GM23338 (cell line): ENCODE measurements around the gene SMCO3. TPM values are rescaled to one million over a fixed set of nuclear protein-coding genes. Genes with fewer than 3 reads are reported as not detected.

Experiments
- ATAC-seq: fragments of 200-7000 bp; cut with Tn5 transposase; 3 replicates; pipeline ENCODE4 v1.9.1; 2020
- DNase-seq: peaks from one replicate; pipeline ENCODE4 v3.0.0-alpha.2; 2015; ENCODE audit warnings: low spot score
- H2AFZ ChIP-seq: fragments of 200-600 bp; sonication (generic); 2 replicates; pipeline ENCODE4 v1.8.0; 2016; ENCODE audit warnings: antibody characterized with exemption, mild to moderate bottlenecking, moderate library complexity
- H3F3A ChIP-seq: fragments of 200-600 bp; sonication (generic); replicated peaks from 2 replicates; pipeline ENCODE4 v1.8.0; 2017; ENCODE audit warnings: antibody characterized with exemption, mixed run types, low read depth
- H3K27ac ChIP-seq: fragments of 200-600 bp; sonication (generic); 2 replicates; pipeline ENCODE4 v1.6.1; 2016; ENCODE audit warnings: low read depth
- H3K27me3 ChIP-seq: fragments of 200-600 bp; sonication (generic); 2 replicates; pipeline ENCODE4 v1.8.0; 2016; ENCODE audit warnings: mild to moderate bottlenecking, mixed run types, moderate library complexity; ENCODE audit not compliant: insufficient read depth
- H3K36me3 ChIP-seq: fragments of 200-600 bp; sonication (generic); 2 replicates; pipeline ENCODE4 v1.8.0; 2016; ENCODE audit warnings: mild to moderate bottlenecking; ENCODE audit not compliant: insufficient read depth
- H3K4me1 ChIP-seq: fragments of 200-600 bp; sonication (generic); 2 replicates; pipeline ENCODE4 v1.8.0; 2016; ENCODE audit warnings: mild to moderate bottlenecking, moderate library complexity; ENCODE audit not compliant: insufficient read depth
- H3K4me2 ChIP-seq: fragments of 200-600 bp; sonication (generic); 2 replicates; pipeline ENCODE4 v1.7.1; 2017; ENCODE audit warnings: mixed run types
- H3K4me3 ChIP-seq: fragments of 200-600 bp; sonication (generic); 2 replicates; pipeline ENCODE4 v1.6.1; 2016; ENCODE audit warnings: mixed run types
- H3K79me2 ChIP-seq: fragments of 200-600 bp; sonication (generic); replicated peaks from 2 replicates; pipeline ENCODE4 v1.8.0; 2017; ENCODE audit warnings: mild to moderate bottlenecking; ENCODE audit not compliant: insufficient read depth
- H3K9me2 ChIP-seq: fragments of 200-600 bp; sonication (generic); 2 replicates; pipeline ENCODE4 v1.8.0; 2017; ENCODE audit not compliant: insufficient read depth
- H4K20me1 ChIP-seq: fragments of 200-600 bp; sonication (generic); replicated peaks from 2 replicates; pipeline ENCODE4 v1.8.0; 2017; ENCODE audit warnings: mild to moderate bottlenecking; ENCODE audit not compliant: insufficient read depth
- H3K27ac Mint-ChIP-seq: 2 replicates; pipeline ENCODE4 v1.8.0; 2020; ENCODE audit warnings: inconsistent platforms, mild to moderate bottlenecking, moderate library complexity, mixed read lengths
- H3K27me3 Mint-ChIP-seq: 3 replicates; pipeline ENCODE4 v1.8.0; 2022; ENCODE audit warnings: low read depth, mild to moderate bottlenecking, moderate library complexity, mixed read lengths, inconsistent platforms; ENCODE audit not compliant: insufficient read depth, poor library complexity
- H3K36me3 Mint-ChIP-seq: 3 replicates; pipeline ENCODE4 v1.8.0; 2021; ENCODE audit warnings: low read depth, mild to moderate bottlenecking, inconsistent platforms, moderate library complexity, mixed read lengths
- H3K4me1 Mint-ChIP-seq: 3 replicates; pipeline ENCODE4 v1.8.0; 2020; ENCODE audit warnings: mild to moderate bottlenecking, inconsistent platforms, mixed read lengths
- H3K4me3 Mint-ChIP-seq: 3 replicates; pipeline ENCODE4 v1.8.0; 2021; ENCODE audit warnings: moderate library complexity, mild to moderate bottlenecking, inconsistent platforms, mixed read lengths
- H3K9me3 Mint-ChIP-seq: 3 replicates; pipeline ENCODE4 v1.8.0; 2020; ENCODE audit warnings: moderate library complexity, mild to moderate bottlenecking, inconsistent platforms, mixed read lengths
- CREB1 ChIP-seq: fragments of 250-450 bp; sonication (Bioruptor Pico); IDR thresholded peaks from 2 replicates; pipeline ENCODE4 v1.5.0; 2020; ENCODE audit warnings: low read depth, mild to moderate bottlenecking, moderate library complexity
- EZH2 ChIP-seq: fragments of 200-600 bp; sonication (generic); IDR thresholded peaks from one replicate; pipeline ENCODE4 v1.8.0; 2017; ENCODE audit warnings: antibody characterized with exemption, mild to moderate bottlenecking, low read depth; ENCODE audit not compliant: unreplicated experiment
- EZH2phosphoT487 ChIP-seq: fragments of 200-600 bp; sonication (generic); IDR thresholded peaks from one replicate; pipeline ENCODE4 v1.8.1; 2018; ENCODE audit warnings: antibody characterized with exemption; ENCODE audit not compliant: unreplicated experiment
- JUNB ChIP-seq: IDR thresholded peaks from one replicate; pipeline ENCODE4 v1.6.1; 2016; ENCODE audit warnings: antibody characterized with exemption; ENCODE audit not compliant: unreplicated experiment
- NANOG ChIP-seq: IDR thresholded peaks from 2 replicates; pipeline ENCODE4 v1.6.1; 2016; ENCODE audit warnings: antibody characterized with exemption, borderline replicate concordance
- POLR2AphosphoS5 ChIP-seq: IDR thresholded peaks from 2 replicates; pipeline ENCODE4 v1.6.1; 2016; ENCODE audit warnings: antibody characterized with exemption, low read depth
- ZNF114 ChIP-seq: fragments of 250-450 bp; sonication (Bioruptor Pico); IDR thresholded peaks from 2 replicates; pipeline ENCODE4 v1.5.0; 2020; ENCODE audit warnings: mild to moderate bottlenecking, moderate library complexity
- ZNF331 ChIP-seq: fragments of 250-450 bp; sonication (Bioruptor Pico); IDR thresholded peaks from 2 replicates; pipeline ENCODE4 v1.5.0; 2020; ENCODE audit warnings: low read depth, mild to moderate bottlenecking, moderate library complexity
- polyA plus RNA-seq: library from polyadenylated mRNA; unstranded; fragments of >200 nt; fragmentation: Nextera tagmentation; extraction: Ambion mirVana; gene quantifications from 2 replicates; pipeline ENCODE4 v1.2.1, GENCODE V29; 2016
- total RNA-seq: library from RNA; depleted of rRNA; stranded (reverse); fragments of >200 nt; shearing (Covaris generic); gene quantifications from 2 replicates; pipeline ENCODE4 v1.2.3, GENCODE V29; 2014
- TF ChIP-seq, protein P1 (sequence below), 2 experiments: fragments of 200-600 bp in 1 of 2; sonication (generic) in 1 of 2; conservative IDR thresholded peaks; 2 replicates each; pipeline versions ENCODE4 v1.5.1 to v1.6.1; 2016 to 2017; ENCODE audit warnings: antibody characterized with exemption in 2 of 2, low read depth in 2 of 2, mild to moderate bottlenecking in 2 of 2, moderate library complexity in 1 of 2
- TF ChIP-seq, protein P2 (sequence below): IDR thresholded peaks from one replicate; pipeline ENCODE4 v1.6.1; 2018; ENCODE audit warnings: antibody characterized with exemption; ENCODE audit not compliant: unreplicated experiment
- TF ChIP-seq, protein P3 (sequence below): IDR thresholded peaks from 2 replicates; pipeline ENCODE4 v1.6.1; 2016; ENCODE audit warnings: antibody characterized with exemption

Gene SMCO3
- total and polyA plus RNA-seq, 2 experiments from 2014 or later, result 0.13 TPM; not detected in 1

DNA sequence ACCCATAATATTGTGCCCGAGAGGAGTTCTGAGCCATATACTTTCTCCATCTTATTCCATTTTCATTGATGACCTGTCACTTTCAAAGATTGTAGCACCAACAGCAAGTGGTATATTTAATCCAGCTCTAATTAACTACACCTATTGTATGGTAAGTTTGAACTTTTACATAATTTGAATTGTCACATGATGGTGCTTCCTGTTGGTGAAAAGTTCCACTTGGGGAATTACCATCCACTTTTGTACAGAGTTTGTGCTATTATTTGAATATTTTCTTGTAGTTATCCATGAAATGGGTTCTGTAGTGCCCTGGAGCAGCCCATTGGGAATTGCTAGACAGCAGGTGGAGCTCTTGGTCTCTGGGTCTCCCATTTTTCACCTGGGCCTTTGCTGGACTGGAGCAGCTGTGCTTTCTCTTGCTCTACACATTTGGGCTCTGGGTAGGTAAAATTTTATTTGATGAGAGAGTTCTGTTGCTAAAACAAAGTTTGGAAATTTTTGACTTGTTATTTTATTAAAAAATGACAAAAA lies 3.0 kb downstream of the SMCO3 start:
- Histone ChIP-seq H3K79me2 (no peaks in the 10 kb centered on the region), H3F3A (no peaks in the 10 kb centered on the region), H3K36me3 (no peaks in the 10 kb centered on the region), H3K27ac (no peak overlapping the region), H2AFZ (no peak overlapping the region), H3K27me3 (no peaks in the 10 kb centered on the region), H3K4me3 (no peak overlapping the region), H3K4me1 (no peaks in the 10 kb centered on the region), H3K9me2 (no peaks in the 10 kb centered on the region), H3K4me2 (no peak overlapping the region), H4K20me1 (no peaks in the 10 kb centered on the region)
- Mint-ChIP-seq H3K9me3 (no peaks in the 10 kb centered on the region), H3K4me3 (no peak overlapping the region), H3K36me3 (no peaks in the 10 kb centered on the region), H3K27ac (no peak overlapping the region), H3K4me1 (no peaks in the 10 kb centered on the region), H3K27me3 (no peaks in the 10 kb centered on the region)
- TF ChIP-seq, protein P1, sequence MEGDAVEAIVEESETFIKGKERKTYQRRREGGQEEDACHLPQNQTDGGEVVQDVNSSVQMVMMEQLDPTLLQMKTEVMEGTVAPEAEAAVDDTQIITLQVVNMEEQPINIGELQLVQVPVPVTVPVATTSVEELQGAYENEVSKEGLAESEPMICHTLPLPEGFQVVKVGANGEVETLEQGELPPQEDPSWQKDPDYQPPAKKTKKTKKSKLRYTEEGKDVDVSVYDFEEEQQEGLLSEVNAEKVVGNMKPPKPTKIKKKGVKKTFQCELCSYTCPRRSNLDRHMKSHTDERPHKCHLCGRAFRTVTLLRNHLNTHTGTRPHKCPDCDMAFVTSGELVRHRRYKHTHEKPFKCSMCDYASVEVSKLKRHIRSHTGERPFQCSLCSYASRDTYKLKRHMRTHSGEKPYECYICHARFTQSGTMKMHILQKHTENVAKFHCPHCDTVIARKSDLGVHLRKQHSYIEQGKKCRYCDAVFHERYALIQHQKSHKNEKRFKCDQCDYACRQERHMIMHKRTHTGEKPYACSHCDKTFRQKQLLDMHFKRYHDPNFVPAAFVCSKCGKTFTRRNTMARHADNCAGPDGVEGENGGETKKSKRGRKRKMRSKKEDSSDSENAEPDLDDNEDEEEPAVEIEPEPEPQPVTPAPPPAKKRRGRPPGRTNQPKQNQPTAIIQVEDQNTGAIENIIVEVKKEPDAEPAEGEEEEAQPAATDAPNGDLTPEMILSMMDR (conservative IDR thresholded peaks at IDR 0.05; ENCODE audit: low read depth in 2 of 2), result peak; percentile 68 to 78
- no peak for TF ChIP-seq POLR2AphosphoS5
- peak; percentile 59 for DNase-seq
- ATAC-seq, result peak; percentile 84

DNA sequence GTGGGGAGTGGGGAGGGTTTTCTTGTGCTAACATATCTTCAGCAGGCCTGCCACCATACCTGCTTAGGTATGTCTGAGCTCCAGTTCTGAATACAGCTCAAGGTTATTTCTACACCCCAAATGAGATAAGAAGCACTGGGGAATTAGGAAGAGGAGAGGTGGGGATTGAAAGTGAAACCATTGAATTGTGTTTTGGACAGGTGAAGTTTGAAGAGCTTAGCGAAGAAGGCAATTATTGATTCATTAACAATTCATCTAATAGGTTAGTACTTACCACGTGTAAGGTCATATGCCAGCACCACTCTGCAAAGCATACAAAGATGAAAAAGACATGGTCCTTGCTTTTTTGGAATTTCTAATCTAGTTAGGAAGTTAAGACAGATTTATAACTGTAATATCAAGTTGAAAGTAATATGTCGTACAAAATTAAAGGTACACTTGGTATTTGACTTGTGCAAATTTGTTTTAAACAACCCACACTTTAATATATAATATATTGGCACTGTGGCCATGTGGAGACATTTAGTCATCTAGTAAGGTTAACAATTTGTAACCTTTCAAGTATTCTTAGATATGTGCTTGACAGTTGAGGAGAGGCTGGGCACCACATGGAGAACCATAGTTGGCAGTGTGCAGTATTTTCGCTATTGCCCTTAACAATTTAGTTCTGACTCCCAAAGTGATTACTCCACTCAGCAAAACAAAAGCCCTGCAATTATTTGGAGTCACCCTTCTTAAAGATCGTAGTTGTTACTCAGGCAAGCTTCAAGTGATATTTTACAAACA lies 3.6 kb downstream of the SMCO3 start:
- H3K4me1 ChIP-seq, result no peaks in the 10 kb centered on the region
- no peaks in the 10 kb centered on the region for H3K79me2 ChIP-seq
- ATAC-seq, result no peak
- H2AFZ ChIP-seq, result no peak overlapping the region
- DNase-seq, result no peak
- Mint-ChIP-seq H3K9me3 (no peaks in the 10 kb centered on the region), H3K27ac (no peak overlapping the region), H3K4me1 (no peaks in the 10 kb centered on the region), H3K4me3 (no peak overlapping the region), H3K27me3 (no peaks in the 10 kb centered on the region), H3K36me3 (no peaks in the 10 kb centered on the region)
- H3K9me2 ChIP-seq, result no peaks in the 10 kb centered on the region
- H3K4me3 ChIP-seq, result no peak overlapping the region
- no peaks in the 10 kb centered on the region for H3K36me3 ChIP-seq
- no peaks in the 10 kb centered on the region for H4K20me1 ChIP-seq
- H3K27ac ChIP-seq, result no peak overlapping the region
- H3K4me2 ChIP-seq, result no peak overlapping the region
- no peaks in the 10 kb centered on the region for H3F3A ChIP-seq
- H3K27me3 ChIP-seq, result no peaks in the 10 kb centered on the region
- TF ChIP-seq, protein P1 (conservative IDR thresholded peaks at IDR 0.05; ENCODE audit: low read depth in 2 of 2), result no peak
- TF ChIP-seq ZNF114 (no peak), CREB1 (no peak), EZH2phosphoT487 (no peak), JUNB (no peak), EZH2 (no peak), ZNF331 (CRISPR knock-in tag) (no peak), NANOG (no peak), POLR2AphosphoS5 (no peak)
- TF ChIP-seq, protein P2, sequence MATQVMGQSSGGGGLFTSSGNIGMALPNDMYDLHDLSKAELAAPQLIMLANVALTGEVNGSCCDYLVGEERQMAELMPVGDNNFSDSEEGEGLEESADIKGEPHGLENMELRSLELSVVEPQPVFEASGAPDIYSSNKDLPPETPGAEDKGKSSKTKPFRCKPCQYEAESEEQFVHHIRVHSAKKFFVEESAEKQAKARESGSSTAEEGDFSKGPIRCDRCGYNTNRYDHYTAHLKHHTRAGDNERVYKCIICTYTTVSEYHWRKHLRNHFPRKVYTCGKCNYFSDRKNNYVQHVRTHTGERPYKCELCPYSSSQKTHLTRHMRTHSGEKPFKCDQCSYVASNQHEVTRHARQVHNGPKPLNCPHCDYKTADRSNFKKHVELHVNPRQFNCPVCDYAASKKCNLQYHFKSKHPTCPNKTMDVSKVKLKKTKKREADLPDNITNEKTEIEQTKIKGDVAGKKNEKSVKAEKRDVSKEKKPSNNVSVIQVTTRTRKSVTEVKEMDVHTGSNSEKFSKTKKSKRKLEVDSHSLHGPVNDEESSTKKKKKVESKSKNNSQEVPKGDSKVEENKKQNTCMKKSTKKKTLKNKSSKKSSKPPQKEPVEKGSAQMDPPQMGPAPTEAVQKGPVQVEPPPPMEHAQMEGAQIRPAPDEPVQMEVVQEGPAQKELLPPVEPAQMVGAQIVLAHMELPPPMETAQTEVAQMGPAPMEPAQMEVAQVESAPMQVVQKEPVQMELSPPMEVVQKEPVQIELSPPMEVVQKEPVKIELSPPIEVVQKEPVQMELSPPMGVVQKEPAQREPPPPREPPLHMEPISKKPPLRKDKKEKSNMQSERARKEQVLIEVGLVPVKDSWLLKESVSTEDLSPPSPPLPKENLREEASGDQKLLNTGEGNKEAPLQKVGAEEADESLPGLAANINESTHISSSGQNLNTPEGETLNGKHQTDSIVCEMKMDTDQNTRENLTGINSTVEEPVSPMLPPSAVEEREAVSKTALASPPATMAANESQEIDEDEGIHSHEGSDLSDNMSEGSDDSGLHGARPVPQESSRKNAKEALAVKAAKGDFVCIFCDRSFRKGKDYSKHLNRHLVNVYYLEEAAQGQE, result no peak
- TF ChIP-seq, protein P3, sequence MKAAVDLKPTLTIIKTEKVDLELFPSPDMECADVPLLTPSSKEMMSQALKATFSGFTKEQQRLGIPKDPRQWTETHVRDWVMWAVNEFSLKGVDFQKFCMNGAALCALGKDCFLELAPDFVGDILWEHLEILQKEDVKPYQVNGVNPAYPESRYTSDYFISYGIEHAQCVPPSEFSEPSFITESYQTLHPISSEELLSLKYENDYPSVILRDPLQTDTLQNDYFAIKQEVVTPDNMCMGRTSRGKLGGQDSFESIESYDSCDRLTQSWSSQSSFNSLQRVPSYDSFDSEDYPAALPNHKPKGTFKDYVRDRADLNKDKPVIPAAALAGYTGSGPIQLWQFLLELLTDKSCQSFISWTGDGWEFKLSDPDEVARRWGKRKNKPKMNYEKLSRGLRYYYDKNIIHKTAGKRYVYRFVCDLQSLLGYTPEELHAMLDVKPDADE, result no peak
